GM23248 (cell line): ENCODE data around the gene ACSL6. TPM values are rescaled to one million over a fixed set of nuclear protein-coding genes. Genes with fewer than 3 reads are reported as not detected.

Experiments
- DNase-seq: peaks from one replicate; pipeline ENCODE4 v3.0.0-alpha.2; 2015
- H2AFZ ChIP-seq: fragments of 200-600 bp; sonication (generic); 2 replicates; pipeline ENCODE4 v1.6.1; 2016; ENCODE audit warnings: antibody characterized with exemption
- H3F3A ChIP-seq: fragments of 200-600 bp; sonication (generic); 2 replicates; pipeline ENCODE4 v1.6.1; 2016; ENCODE audit warnings: mild to moderate bottlenecking, antibody characterized with exemption, mixed run types; ENCODE audit not compliant: insufficient read depth
- H3K27ac ChIP-seq: fragments of 200-600 bp; sonication (generic); 2 replicates; pipeline ENCODE4 v1.5.1; 2016; ENCODE audit warnings: mild to moderate bottlenecking
- H3K27me3 ChIP-seq: fragments of 200-600 bp; sonication (generic); replicated peaks from 2 replicates; pipeline ENCODE4 v1.6.1; 2016; ENCODE audit warnings: mild to moderate bottlenecking; ENCODE audit not compliant: insufficient read depth
- H3K36me3 ChIP-seq: fragments of 200-600 bp; sonication (generic); 2 replicates; pipeline ENCODE4 v1.6.1; 2016; ENCODE audit warnings: low read depth, mild to moderate bottlenecking
- H3K4me1 ChIP-seq: fragments of 200-600 bp; sonication (generic); 2 replicates; pipeline ENCODE4 v1.6.1; 2016; ENCODE audit warnings: mild to moderate bottlenecking; ENCODE audit not compliant: insufficient read depth
- H3K4me2 ChIP-seq: fragments of 200-600 bp; sonication (generic); one replicate; pipeline ENCODE4 v1.6.1; 2016; ENCODE audit warnings: mild to moderate bottlenecking; ENCODE audit not compliant: unreplicated experiment
- H3K4me3 ChIP-seq: fragments of 200-600 bp; sonication (generic); 2 replicates; pipeline ENCODE4 v1.5.1; 2016; ENCODE audit warnings: mild to moderate bottlenecking
- H3K79me2 ChIP-seq: fragments of 200-600 bp; sonication (generic); 2 replicates; pipeline ENCODE4 v1.6.1; 2016; ENCODE audit warnings: mild to moderate bottlenecking; ENCODE audit not compliant: insufficient read depth
- H3K9ac ChIP-seq: fragments of 200-600 bp; sonication (generic); 2 replicates; pipeline ENCODE4 v1.6.1; 2016; ENCODE audit warnings: mild to moderate bottlenecking
- H3K9me2 ChIP-seq: fragments of 200-600 bp; sonication (generic); 2 replicates; pipeline ENCODE4 v1.6.1; 2016; ENCODE audit warnings: mixed run types, mild to moderate bottlenecking, moderate library complexity; ENCODE audit not compliant: insufficient read depth
- H3K9me3 ChIP-seq: fragments of 200-600 bp; sonication (generic); one replicate; pipeline ENCODE4 v1.6.1; 2017; ENCODE audit warnings: low read depth
- H4K20me1 ChIP-seq: fragments of 200-600 bp; sonication (generic); 2 replicates; pipeline ENCODE4 v1.6.0; 2016; ENCODE audit not compliant: insufficient read depth
- EZH2 ChIP-seq: fragments of 200-600 bp; sonication (generic); IDR thresholded peaks from 2 replicates; pipeline ENCODE4 v1.6.1; 2018; ENCODE audit warnings: antibody characterized with exemption, mild to moderate bottlenecking; ENCODE audit not compliant: insufficient read depth, poor library complexity, severe bottlenecking
- EZH2phosphoT487 ChIP-seq: fragments of 200-600 bp; sonication (generic); IDR thresholded peaks from 2 replicates; pipeline ENCODE4 v1.6.1; 2018; ENCODE audit warnings: antibody characterized with exemption, moderate library complexity, mild to moderate bottlenecking, low read depth; ENCODE audit not compliant: insufficient read depth
- WGBS, 2 experiments: methylation state at CpG; one replicate each; pipeline ENCODE4 v1.1.6; 2015 to 2017; ENCODE audit warnings: low lambda C conversion rate in 2 of 2, low coverage in 1 of 2; ENCODE audit errors: missing lambda C conversion rate in 2 of 2; 5-methylcytosine and 5-hydroxymethylcytosine counted together
- in situ Hi-C: fragments of 300-500 bp; cut with MboI; formaldehyde crosslinking; loops from 2 replicates; pipeline ENCODE4 v1.15.0; 2020
- polyA plus RNA-seq: library from polyadenylated mRNA; unstranded; fragments of >200 nt; fragmentation: Nextera tagmentation; extraction: Ambion mirVana; gene quantifications from 2 replicates; pipeline ENCODE4 v1.2.1, GENCODE V29; 2016
- total RNA-seq: library from RNA; depleted of rRNA; stranded (reverse); fragments of >200 nt; shearing (Covaris generic); gene quantifications from 2 replicates; pipeline ENCODE4 v1.2.3, GENCODE V29; 2014

The ACSL6 gene
- total and polyA plus RNA-seq, 2 experiments from 2014 or later: 0.11 TPM; not detected in 1

DNA sequence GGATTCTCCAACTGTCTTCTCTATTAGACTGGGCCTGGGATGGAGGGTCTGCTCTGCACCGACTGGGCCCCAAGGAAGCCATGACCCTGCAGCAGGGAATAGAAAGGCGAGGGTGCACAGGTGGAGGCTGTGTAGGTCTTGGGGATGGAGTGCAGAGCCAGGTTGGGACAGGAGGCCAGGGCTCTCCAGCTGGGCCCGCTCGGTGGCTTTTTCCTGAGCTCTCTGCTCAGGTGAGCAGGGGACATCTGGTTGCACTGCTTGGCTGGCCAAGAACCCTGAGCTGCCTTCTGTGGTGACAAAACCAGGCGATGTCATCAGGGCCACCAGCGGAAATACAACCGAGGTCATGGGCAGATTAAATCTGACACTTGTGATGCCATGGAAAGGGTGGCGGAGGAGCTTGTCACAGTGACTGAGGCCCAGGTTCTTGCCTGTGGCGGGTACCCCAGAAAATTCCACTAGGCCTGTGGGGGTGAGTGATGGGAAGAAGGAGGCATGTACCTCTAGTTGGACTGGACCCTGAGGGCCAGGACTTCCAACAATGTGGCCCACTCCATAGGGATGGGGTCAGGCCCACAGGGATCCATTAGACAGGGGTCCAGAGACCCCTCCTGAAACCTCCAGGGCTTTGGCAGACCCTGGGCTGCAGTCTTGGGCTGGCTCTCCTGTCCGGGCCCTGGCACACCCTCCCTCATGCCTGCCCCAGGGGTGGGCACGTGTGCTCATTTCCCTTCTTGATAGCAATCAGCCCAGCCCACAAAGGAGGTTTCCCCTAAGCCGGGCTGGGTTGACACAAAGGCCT lies 44.6 kb upstream of the ACSL6 start:
- Histone ChIP-seq H3K9ac (no peak overlapping the region), H3K4me3 (no peak overlapping the region), H3K27me3 (no peaks in the 10 kb centered on the region), H4K20me1 (no peaks in the 10 kb centered on the region), H3K9me2 (no peaks in the 10 kb centered on the region), H3K79me2 (no peaks in the 10 kb centered on the region), H3K27ac (no peak overlapping the region), H3F3A (no peaks in the 10 kb centered on the region), H3K4me2 (no peak overlapping the region), H3K36me3 (no peaks in the 10 kb centered on the region), H3K4me1 (no peaks in the 10 kb centered on the region), H2AFZ (no peak overlapping the region), H3K9me3 (no peaks in the 10 kb centered on the region)
- no peak for DNase-seq
- 59 to 60% methylated on average over 12 of the region's 12 CpGs for WGBS, 2 experiments
- in situ Hi-C loops: no loop called here
- no peak for TF ChIP-seq EZH2phosphoT487
- TF ChIP-seq EZH2: no peak

DNA sequence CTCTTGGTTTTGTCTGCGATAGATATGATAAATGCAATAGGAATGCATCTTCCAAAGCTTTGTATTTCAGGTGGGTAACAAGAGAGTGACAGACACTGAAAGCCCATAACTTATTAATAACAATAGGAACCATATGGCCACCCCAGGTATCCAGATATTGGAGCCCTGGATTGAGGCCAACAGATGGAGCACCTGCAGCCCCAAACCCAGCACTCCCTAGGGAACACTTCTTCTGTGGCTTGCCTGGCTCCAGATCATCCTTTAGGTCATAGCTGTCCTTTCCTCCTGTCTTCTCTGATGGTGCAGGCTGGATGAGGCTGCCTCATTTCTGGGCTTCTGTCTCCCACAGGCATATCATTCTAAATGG lies 44.0 kb upstream of the ACSL6 start:
- in situ Hi-C loops: no loop called here
- no peak for DNase-seq
- Histone ChIP-seq H3K4me1 (no peaks in the 10 kb centered on the region), H3K27me3 (no peaks in the 10 kb centered on the region), H3F3A (no peaks in the 10 kb centered on the region), H3K9me3 (no peaks in the 10 kb centered on the region), H3K4me3 (no peak overlapping the region), H3K9ac (no peak overlapping the region), H2AFZ (no peak overlapping the region), H4K20me1 (no peaks in the 10 kb centered on the region), H3K27ac (no peak overlapping the region), H3K79me2 (no peaks in the 10 kb centered on the region), H3K36me3 (no peaks in the 10 kb centered on the region), H3K9me2 (no peaks in the 10 kb centered on the region), H3K4me2 (no peak overlapping the region)
- no peak for TF ChIP-seq EZH2
- no peak for TF ChIP-seq EZH2phosphoT487
- 92 to 94% methylated on average over 1 of the region's 1 CpG for WGBS, 2 experiments

DNA sequence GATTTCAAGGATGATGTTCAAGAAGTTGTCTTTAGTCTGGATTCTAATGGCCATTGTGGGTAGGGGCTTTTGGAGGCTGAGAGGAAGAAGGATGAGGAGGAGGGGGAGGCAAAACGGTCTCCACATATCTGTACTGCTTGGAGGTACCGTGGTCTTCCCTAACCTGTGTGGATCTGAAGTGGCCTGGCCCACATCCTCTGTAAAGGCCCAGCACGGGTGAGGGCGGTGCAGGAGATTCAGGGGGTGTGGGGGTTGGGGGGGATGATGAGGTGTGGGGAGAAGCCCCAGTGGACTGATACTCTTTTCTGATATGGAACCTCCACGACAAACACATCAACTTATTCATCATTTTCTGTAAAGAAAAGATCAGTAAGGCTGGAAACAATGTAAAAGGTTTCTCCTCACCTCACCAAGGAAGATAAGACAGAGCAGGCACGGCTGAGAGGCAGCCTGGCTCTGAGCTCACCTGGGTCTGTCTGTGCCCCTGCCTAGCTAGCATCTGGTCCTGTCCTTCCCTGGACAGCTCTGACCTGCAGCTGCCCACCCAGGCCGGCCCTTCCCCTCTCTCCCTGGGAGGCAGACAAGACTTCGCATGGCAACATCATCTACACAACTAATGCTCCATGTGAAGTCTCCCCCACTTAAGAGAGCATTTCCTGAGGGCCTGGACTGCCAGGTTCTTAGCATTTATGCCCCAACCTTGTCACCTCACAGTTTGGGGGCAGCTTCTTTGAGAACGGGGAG lies 43.4 kb upstream of the ACSL6 start:
- H3K4me2 ChIP-seq: no peak overlapping the region
- no peaks in the 10 kb centered on the region for H3K4me1 ChIP-seq
- H3K27ac ChIP-seq: no peak overlapping the region
- no peaks in the 10 kb centered on the region for H3K79me2 ChIP-seq
- no peaks in the 10 kb centered on the region for H3K36me3 ChIP-seq
- WGBS, 2 experiments: 69 to 75% methylated on average over 9 of the region's 9 CpGs
- no peaks in the 10 kb centered on the region for H3K9me2 ChIP-seq
- DNase-seq: no peak
- no peak overlapping the region for H3K9ac ChIP-seq
- H2AFZ ChIP-seq: no peak overlapping the region
- in situ Hi-C loops: no loop called here
- no peaks in the 10 kb centered on the region for H3F3A ChIP-seq
- H4K20me1 ChIP-seq: no peaks in the 10 kb centered on the region
- no peaks in the 10 kb centered on the region for H3K9me3 ChIP-seq
- TF ChIP-seq EZH2phosphoT487 (no peak), EZH2 (no peak)
- no peak overlapping the region for H3K4me3 ChIP-seq
- no peaks in the 10 kb centered on the region for H3K27me3 ChIP-seq

DNA sequence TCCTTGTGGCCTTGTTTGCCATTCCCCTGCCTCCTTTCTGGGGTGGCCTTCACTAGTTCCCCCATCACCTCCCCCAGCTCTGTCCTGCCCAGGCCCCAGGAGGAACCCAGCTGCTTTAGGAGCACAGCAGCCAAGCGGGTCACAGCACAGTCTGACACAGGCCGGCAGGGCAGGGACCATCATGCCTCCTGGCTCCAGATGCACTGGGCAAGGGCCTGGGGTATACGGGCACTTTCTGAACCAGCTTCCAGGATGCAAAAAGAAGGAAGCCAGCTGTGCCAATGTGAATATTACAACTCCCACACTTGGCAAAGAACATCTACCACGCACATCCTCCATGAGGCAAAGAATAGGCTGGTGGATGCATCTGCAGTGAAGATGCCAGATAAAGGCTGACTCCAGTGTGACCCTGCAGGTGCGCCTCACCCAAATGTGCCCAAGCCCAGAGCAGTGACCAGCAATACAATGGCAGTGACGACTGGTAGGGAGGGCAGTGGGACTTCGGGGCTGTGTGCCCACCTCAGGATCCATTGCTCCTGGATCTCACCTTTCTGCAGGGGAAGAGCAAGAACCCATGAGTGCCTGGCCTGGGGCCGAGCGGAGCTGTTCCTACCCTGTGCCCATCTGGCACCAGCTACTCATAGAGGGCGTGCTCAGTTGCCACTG lies 42.7 kb upstream of the ACSL6 start:
- Histone ChIP-seq H3K27ac (no peak overlapping the region), H3K4me1 (no peaks in the 10 kb centered on the region), H3K9me2 (no peaks in the 10 kb centered on the region), H3K4me2 (no peak overlapping the region), H3K9ac (no peak overlapping the region), H3K4me3 (no peak overlapping the region), H4K20me1 (no peaks in the 10 kb centered on the region), H3K9me3 (no peaks in the 10 kb centered on the region), H2AFZ (no peak overlapping the region), H3K36me3 (no peaks in the 10 kb centered on the region), H3K79me2 (no peaks in the 10 kb centered on the region), H3K27me3 (no peaks in the 10 kb centered on the region), H3F3A (no peaks in the 10 kb centered on the region)
- DNase-seq: no peak
- WGBS, 2 experiments: 47 to 55% methylated on average over 10 of the region's 10 CpGs
- in situ Hi-C loops: no loop called here
- TF ChIP-seq EZH2: no peak
- TF ChIP-seq EZH2phosphoT487: no peak
